HG02610 (cell line): ENCODE measurements around the gene ANKS3.
A peak's percentile ranks its signal among the peaks of the same experiment; 100 is the strongest.

ENCODE experiments used
- ATAC-seq: cut with Tn5 transposase; IDR thresholded peaks from one replicate; pipeline ENCODE4 v1.9.1; 2021; ENCODE audit warnings: mild to moderate bottlenecking, moderate library complexity; ENCODE audit not compliant: unreplicated experiment

The ANKS3 gene

GRCh38 chr16:4673387-4674046 is 60.6 kb downstream of the ANKS3 start:
- ATAC-seq: no peak

GRCh38 chr16:4668313-4668960 is 65.6 kb downstream of the ANKS3 start:
- ATAC-seq: no peak

DNA sequence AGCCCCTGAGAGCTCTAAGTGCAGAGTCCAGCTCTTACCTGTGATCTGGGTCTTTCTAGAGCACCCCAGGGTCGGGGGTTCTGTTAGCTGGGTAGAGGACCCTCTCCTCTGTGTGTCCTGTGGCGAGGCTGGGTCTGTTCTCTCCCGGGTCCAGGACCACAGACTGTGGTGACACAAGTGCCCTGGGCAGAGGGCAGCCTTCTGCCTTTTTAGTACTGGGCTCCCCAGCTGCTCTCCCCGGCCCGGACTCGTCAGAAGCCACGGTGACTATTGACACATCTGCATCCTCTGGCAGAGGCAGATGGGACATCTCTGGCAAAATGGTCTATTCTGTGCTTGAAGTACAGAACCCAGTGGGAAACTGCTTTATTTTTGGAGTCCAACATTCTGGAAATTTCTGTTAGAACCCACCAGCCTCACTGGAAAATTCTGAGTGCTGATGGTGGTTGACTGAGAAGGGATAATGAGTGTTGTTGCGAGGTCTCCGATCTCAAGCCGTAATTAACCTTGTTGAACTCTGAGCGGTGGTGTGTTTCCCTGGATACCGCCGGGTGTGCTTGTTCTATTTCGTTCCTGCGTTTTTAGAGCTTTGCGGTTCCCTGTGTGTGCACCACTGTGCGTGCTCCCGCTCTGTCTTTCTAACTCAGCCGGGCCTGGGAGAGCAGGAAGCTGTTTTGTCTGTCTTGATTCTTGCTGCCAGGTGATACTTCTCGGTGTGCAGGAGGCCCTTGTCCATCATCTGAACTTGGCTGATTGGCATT is 66.7 kb downstream of the ANKS3 start:
- ATAC-seq: no peak

GRCh38 chr16:4666537-4667202 is 67.4 kb downstream of the ANKS3 start:
- no peak for ATAC-seq

DNA sequence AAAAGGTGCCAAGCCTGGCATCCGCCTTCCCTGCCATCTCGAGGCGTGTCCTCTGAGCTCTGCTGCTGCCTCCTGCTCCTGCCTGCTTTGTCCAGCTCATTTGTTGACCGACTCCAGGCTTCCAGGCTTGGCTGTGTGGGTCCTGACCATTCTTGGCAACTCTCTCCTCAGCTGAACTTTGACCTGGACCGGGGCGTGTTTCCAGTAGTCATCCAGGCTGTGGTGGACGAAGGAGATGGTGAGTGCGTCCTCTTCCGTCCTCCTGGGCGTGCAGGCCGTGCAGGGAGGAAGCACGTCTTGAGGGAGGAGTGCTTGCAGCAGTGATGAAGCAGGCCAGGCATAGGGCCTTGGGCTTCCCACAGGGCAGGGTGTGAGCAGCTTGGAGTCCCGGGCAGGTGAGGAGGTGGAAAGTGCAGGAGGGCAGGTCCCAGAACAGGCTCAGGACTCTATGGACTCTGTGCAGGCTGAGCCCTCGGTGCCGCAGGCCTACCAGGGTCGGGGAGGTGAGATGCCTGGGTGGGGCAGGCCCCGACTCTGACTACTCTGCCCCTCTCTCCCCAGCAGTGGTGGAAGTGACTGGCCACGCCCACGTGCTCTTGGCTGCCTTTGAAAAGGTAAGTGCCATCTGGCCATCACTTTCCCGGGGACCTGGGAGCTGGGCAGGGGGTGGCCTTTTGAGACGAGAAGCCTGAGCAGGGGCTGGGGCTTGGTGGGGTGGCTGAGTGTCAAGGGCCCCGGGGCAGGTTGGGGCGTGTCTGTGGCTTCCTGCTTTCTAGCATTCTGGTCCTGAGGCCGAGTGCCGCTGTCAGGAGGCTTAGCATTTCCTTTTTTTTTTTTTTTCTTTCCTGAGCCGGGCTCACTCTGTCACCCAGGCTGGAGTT is 69.3 kb downstream of the ANKS3 start:
- ATAC-seq: no peak

DNA sequence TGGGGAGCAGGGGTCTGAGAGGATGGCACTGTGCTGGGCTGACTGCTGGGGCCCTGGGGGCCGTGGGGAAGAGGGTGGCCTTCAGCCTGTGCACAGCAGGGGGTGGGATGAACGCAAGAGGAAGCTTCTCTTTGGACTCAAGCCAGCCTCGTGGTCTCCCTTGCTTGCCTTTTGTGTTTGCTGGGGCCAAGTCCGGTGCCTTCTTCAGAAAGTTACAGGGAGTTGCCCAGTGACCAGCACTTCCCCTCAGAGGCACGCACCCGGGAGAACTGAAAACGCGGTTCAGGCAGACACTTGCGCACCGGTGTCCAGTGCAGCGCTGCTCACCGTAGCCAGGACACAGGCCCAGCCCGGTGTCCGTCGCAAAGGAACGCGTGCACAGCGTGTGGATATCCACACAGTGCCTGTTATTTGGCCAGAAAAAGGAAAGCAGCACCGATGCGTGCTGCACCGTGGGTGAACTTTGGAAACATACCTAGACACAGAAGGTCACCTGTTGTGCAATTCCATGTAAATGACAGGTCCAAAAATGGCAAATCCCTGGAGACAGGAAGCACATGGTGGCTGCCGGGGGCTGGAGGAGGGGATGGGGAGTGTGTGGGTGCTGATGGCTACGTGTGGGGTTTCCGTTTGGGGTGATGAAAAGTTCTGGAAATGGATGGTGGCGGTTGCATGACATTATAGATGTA is 70.2 kb downstream of the ANKS3 start:
- ATAC-seq: no peak

- no peak for ATAC-seq
Observed at GRCh38 chr16:4663465-4663776, 70.7 kb downstream of the ANKS3 start.

DNA sequence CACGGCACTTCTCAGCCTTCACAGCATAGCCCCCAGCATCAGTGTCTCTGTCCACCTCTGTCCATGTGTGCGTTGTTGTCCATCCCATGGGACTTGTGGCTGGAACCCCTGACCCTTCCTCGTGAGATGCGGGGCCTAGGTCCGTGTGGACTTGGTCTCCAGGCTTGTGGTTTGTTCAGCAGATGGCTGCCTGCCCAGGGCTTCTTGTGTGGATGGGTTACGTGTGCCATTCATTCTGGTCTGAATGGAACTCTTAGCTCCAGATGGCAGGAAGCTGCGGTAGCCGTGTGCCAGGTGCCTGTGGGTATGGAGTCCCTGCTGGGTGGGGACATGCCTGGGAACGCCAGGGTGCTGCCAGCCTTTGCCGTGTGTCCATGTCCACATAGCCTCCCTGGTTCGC is 72.4 kb downstream of the ANKS3 start:
- ATAC-seq: no peak

DNA sequence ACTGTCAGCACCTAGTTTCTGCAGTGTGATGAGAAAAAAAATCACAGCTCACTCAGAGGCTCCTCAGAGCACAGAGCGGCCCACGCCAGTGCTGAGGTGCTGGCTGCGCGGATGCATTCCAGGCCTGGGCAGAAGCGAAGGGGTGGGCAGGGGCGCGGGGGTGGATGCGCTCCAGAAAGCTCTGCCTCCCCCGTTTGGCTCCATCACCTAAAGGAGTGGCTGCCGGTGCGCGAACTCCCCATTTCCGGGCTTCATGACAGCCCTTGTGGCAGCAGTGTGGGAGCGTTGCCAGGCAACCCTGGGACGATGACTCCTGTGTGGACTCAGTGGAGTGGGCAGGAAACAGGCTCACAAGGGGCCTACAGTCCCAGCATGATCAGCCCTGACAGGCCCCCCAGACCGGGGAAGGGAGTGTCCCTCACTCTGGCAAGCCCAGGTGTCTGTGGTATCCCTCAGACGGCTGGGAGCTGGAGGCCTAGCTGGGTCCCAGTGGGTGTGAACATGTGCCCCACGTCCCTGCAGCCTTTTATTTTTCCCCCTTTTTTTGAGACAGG is 73.5 kb downstream of the ANKS3 start:
- ATAC-seq: peak; percentile 58

DNA sequence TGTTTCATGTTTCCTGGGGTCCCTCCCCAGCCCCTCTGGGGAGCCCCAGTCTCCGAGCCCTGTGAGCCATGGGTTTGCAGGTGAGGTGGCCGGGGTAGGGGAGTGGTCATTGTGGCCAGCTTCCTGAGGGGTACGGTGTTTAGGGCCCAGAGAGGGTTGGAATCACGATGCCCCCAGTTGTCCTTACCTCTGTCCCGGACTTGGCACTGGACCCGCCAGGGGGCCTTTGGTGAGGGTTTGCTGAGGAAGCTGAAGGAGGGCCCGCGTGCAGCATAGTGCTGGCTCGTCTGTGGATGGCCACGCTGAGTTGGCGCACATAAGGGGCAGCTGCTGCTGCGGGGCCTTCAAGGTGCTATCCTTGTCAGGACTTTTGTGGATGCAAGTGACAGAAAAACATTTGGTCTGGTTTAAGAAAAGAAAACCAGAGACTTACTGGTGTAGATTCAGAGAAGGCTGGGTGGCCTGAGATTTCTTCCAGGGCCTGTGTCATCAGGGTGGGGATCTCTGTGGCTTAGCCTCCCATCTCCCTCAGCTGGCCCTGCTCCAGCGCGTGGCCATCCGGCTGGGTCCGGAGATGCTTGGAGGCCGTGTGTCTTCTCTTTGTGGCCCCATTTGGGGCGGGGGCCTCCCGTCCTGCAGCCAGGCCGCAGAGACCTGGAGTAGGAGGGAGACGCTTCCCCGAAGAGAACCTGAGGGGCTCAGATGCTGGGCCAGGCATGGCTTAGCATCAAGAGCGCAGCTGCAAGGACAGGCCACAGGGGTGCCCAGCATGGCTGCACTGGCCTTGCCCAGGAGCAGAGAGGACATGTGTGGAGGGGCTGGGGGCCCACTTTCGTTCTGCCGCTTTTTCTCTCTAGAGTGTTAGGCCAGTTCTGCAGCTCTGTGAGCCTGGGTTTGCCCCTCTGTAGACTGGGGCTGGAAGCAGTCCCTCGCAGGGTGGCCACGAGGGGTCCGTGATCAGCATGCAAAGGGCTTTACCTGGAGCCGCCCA is 74.4 kb downstream of the ANKS3 start:
- no peak for ATAC-seq

DNA sequence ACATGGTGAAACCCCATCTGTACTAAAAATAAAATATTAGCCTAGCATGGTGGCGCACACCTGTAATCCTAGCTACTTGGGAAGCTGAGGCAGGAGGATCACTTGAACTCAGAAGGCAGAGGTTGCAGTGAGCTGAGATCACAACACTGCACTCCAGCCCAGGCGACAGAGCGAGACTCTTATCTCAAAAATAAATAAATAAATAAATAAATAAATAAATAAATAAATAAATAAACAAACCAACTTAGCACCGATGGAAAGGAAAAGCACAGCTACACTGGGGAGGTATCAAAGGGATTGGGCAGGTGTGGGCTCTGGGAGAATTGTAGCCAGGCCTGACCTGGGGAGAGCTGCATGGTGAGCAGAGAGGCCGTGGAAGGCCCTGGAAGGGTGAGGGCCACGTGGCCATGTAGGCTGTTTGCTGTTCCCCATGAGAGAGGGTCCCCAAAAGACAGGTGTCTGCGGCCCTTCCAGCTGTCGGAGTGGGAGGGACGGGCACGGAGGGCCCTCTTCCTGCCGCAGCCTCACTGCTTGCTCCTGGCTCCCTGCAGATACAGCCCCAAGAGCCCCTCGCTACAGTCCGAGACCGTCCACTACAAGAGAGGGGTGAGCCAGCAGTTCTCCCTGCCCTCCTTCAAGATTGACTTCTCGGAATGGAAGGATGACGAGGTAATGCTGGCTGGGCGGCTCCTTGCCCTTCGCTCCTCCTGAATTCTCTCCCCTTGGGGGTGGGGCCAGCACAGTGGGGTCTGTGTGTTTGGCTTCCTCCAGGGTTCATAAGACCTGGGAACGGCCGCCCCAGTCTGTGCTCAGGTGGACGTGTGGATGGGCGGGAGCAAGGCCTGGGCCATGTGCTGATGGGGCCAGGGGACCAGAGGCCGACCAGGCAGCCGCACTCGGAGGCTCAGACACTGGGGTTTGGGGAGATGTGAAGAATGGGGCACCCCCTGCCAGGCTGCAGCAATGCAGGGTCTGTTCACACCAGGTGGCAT is 77.1 kb downstream of the ANKS3 start:
- ATAC-seq: no peak

GRCh38 chr16:4656221-4656620 is 77.8 kb downstream of the ANKS3 start:
- ATAC-seq: no peak

GRCh38 chr16:4655801-4656200 is 78.3 kb downstream of the ANKS3 start:
- ATAC-seq: no peak

- ATAC-seq: no peak
Observed at GRCh38 chr16:4654964-4655590, 79.0 kb downstream of the ANKS3 start.

- no peak for ATAC-seq
Observed at GRCh38 chr16:4654011-4654963, 79.8 kb downstream of the ANKS3 start.

DNA sequence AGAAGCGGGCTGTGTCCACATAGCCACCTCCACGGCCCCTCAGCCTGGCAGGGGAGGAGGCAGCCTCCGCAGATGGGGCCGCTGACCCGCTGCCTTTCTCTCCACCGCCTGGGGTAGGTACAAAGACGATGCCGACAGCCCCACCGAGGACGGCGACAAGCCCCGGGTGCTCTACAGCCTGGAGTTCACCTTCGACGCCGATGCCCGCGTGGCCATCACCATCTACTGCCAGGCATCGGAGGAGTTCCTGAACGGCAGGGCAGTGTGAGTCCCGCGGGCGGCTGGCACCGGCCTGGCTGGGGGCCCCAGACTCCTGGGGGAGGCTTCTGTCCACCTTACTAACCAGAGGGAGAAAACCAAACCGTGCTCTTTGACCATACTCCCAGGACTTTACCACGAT is 81.5 kb downstream of the ANKS3 start:
- ATAC-seq: no peak
